Testis (tissue), 2 donors: ENCODE results near the gene SNTN.

Experiments used
- CTCF ChIP-seq, 3 experiments: fragments of 450-650 bp in 2 of 3; fragments of 200-600 bp in 1 of 3; sonication (generic) in 1 of 3; IDR thresholded peaks; one replicate each; pipeline ENCODE4 v1.5.1; 2016 to 2019; ENCODE audit warnings: antibody characterized with exemption in 3 of 3, mild to moderate bottlenecking in 2 of 3, moderate library complexity in 1 of 3
- POLR2A ChIP-seq: fragments of 450-650 bp; IDR thresholded peaks from one replicate; pipeline ENCODE4 v1.6.1; 2017; ENCODE audit warnings: antibody characterized with exemption, mild to moderate bottlenecking, moderate library complexity

GRCh38 chr3:63674586-63674985, 22.1 kb downstream of the SNTN start:
- TF ChIP-seq POLR2A (no peak), CTCF (IDR thresholded peaks at IDR 0.05) (no peak)
